ENCODE results near the gene CEP350. TPM values are rescaled to one million over a fixed set of nuclear protein-coding genes. Genes with fewer than 3 reads are reported as not detected.

Gene CEP350
- polyA plus RNA-seq, 1 of the 3 experiments (the other 2 are of a cell fraction) = 2.9 TPM

DNA sequence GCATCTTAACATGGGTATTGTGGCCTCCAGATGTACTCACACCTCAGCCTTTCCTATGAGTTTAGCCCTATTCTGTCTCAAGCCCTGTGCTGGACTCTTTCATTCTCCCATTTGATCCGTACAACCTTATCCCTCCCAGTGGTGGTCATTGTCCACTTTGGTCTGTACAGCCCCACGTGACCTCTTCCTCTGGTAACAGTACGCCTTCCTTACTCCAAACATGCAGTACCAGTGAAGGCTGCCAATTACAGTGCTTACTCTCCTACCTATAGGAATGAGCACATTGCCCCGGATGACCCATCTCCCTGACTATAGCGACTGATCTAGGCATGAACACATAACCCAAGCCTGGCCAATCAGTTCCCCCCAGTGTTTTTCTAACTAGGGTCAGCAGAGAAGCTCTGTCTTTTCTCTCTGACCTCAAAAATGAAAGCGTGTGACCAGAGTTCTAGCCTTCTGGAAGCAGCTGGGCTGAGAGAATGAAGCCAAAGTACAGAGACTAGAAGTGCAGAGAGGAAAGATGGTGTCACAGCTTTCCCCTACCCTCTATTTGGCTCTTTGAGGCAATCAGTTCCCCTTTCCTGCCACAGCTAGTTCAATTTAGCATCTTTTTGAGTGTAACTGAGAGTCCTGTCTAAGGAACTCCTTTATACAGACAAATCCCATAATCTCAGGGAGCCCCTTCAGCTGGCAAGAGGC, 190.2 kb downstream of the CEP350 start:
- H2AFZ ChIP-seq (ENCODE audit: low read depth) = peak overlapping the region; percentile 46; the same call in 1 of the 2 replicates
- POLR2A ChIA-PET = no interaction called here
- H4K20me1 ChIP-seq (ENCODE audit: insufficient read depth) = no peaks in the 10 kb centered on the region
- no peaks in the 10 kb centered on the region for H3K9me2 ChIP-seq
- no peak overlapping the region for H3K4me2 ChIP-seq
- no peak for DNase-seq
- no peak overlapping the region for H3K9ac ChIP-seq
- H3K79me2 ChIP-seq (ENCODE audit: insufficient read depth) = no peaks in the 10 kb centered on the region
- no peaks in the 10 kb centered on the region for H3K9me3 ChIP-seq
- H3K27me3 ChIP-seq (ENCODE audit: insufficient read depth) = no peaks in the 10 kb centered on the region
- 74% methylated on average over 6 of the region's 6 CpGs for WGBS (ENCODE audit: low lambda C conversion rate)
- no peak overlapping the region for H3K4me3 ChIP-seq (ENCODE audit: low read depth in 2 of 2, low read length in 1 of 2)
- no peaks in the 10 kb centered on the region for H3K36me3 ChIP-seq (replicated peaks in 1 of 2; ENCODE audit: control insufficient read depth in 1 of 2, insufficient read depth in 2 of 2, low read length in 1 of 2)
- H3K27ac ChIP-seq (ENCODE audit: low read depth in 2 of 2, low read length in 1 of 2) = no peak overlapping the region
- CTCF ChIA-PET = interaction anchor here (0.6 kb wide), 1 partner anchor 271 kb away, joined by 3 read pairs; no protein-coding TSS in a partner anchor
- H3K4me1 ChIP-seq (ENCODE audit: control insufficient read depth in 1 of 2, insufficient read depth in 2 of 2, low read depth in 1 of 2, low read length in 1 of 2) = no peaks in the 10 kb centered on the region
- no peak for TF ChIP-seq TAF1 (IDR thresholded peaks at IDR 0.05; ENCODE audit: borderline replicate concordance, low read depth, low read length)
- TF ChIP-seq, protein P1, sequence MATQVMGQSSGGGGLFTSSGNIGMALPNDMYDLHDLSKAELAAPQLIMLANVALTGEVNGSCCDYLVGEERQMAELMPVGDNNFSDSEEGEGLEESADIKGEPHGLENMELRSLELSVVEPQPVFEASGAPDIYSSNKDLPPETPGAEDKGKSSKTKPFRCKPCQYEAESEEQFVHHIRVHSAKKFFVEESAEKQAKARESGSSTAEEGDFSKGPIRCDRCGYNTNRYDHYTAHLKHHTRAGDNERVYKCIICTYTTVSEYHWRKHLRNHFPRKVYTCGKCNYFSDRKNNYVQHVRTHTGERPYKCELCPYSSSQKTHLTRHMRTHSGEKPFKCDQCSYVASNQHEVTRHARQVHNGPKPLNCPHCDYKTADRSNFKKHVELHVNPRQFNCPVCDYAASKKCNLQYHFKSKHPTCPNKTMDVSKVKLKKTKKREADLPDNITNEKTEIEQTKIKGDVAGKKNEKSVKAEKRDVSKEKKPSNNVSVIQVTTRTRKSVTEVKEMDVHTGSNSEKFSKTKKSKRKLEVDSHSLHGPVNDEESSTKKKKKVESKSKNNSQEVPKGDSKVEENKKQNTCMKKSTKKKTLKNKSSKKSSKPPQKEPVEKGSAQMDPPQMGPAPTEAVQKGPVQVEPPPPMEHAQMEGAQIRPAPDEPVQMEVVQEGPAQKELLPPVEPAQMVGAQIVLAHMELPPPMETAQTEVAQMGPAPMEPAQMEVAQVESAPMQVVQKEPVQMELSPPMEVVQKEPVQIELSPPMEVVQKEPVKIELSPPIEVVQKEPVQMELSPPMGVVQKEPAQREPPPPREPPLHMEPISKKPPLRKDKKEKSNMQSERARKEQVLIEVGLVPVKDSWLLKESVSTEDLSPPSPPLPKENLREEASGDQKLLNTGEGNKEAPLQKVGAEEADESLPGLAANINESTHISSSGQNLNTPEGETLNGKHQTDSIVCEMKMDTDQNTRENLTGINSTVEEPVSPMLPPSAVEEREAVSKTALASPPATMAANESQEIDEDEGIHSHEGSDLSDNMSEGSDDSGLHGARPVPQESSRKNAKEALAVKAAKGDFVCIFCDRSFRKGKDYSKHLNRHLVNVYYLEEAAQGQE (IDR thresholded peaks at IDR 0.05; ENCODE audit: low read depth, low read length) = no peak
- no peak for TF ChIP-seq TCF12 (IDR thresholded peaks at IDR 0.05)
- no peak for TF ChIP-seq RFX5 (IDR thresholded peaks at IDR 0.05; ENCODE audit: low read length)
- no peak for TF ChIP-seq RXRA (IDR thresholded peaks at IDR 0.05; ENCODE audit: borderline replicate concordance, low read depth)
- no peak for TF ChIP-seq GATA2 (CRISPR knock-in tag; IDR thresholded peaks at IDR 0.05)
- TF ChIP-seq, protein P2, sequence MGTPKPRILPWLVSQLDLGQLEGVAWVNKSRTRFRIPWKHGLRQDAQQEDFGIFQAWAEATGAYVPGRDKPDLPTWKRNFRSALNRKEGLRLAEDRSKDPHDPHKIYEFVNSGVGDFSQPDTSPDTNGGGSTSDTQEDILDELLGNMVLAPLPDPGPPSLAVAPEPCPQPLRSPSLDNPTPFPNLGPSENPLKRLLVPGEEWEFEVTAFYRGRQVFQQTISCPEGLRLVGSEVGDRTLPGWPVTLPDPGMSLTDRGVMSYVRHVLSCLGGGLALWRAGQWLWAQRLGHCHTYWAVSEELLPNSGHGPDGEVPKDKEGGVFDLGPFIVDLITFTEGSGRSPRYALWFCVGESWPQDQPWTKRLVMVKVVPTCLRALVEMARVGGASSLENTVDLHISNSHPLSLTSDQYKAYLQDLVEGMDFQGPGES (IDR thresholded peaks at IDR 0.05; ENCODE audit: low read depth, low read length) = no peak
- TF ChIP-seq RCOR1 (IDR thresholded peaks at IDR 0.05; ENCODE audit: low read length) = no peak
- TF ChIP-seq, protein P3, sequence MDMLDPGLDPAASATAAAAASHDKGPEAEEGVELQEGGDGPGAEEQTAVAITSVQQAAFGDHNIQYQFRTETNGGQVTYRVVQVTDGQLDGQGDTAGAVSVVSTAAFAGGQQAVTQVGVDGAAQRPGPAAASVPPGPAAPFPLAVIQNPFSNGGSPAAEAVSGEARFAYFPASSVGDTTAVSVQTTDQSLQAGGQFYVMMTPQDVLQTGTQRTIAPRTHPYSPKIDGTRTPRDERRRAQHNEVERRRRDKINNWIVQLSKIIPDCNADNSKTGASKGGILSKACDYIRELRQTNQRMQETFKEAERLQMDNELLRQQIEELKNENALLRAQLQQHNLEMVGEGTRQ (IDR thresholded peaks at IDR 0.05; ENCODE audit: borderline replicate concordance, low read depth, low read length) = no peak
- no peaks in the 10 kb centered on the region for H3F3A ChIP-seq (replicated peaks; ENCODE audit: insufficient read depth)

DNA sequence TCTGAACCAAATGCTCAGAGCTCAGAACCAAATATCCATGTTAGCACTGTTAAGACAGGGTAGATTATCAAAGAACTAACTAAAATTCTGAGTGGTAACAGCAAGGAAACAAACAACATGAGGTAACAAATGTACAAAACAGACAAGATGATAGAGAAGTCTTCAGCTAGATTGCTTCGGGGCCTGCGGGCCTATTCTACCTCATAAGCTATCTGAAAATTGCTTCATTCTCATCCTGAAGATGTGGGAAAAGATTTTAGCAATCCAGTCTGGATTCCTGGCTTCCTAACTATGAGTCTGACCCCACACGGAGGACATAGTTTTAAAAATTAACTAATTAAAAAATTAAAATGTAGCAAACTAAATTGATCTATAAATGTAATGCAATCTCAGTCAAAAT, 190.8 kb downstream of the CEP350 start:
- Histone ChIP-seq H3K27me3 (ENCODE audit: insufficient read depth) (no peaks in the 10 kb centered on the region), H3K27ac (ENCODE audit: low read depth in 2 of 2, low read length in 1 of 2) (no peak overlapping the region), H4K20me1 (ENCODE audit: insufficient read depth) (no peaks in the 10 kb centered on the region), H3K36me3 (replicated peaks in 1 of 2; ENCODE audit: control insufficient read depth in 1 of 2, insufficient read depth in 2 of 2, low read length in 1 of 2) (no peaks in the 10 kb centered on the region), H3K79me2 (ENCODE audit: insufficient read depth) (no peaks in the 10 kb centered on the region), H3F3A (replicated peaks; ENCODE audit: insufficient read depth) (no peaks in the 10 kb centered on the region), H2AFZ (ENCODE audit: low read depth) (peak overlapping the region; percentile 46; the same call in 1 of the 2 replicates), H3K9me3 (no peaks in the 10 kb centered on the region), H3K9me2 (no peaks in the 10 kb centered on the region), H3K4me3 (ENCODE audit: low read depth in 2 of 2, low read length in 1 of 2) (no peak overlapping the region), H3K4me1 (ENCODE audit: control insufficient read depth in 1 of 2, insufficient read depth in 2 of 2, low read depth in 1 of 2, low read length in 1 of 2) (peaks cover 0 to 1% of the 10 kb centered on the region in 2 experiments; a peak in 1 of 4 replicates), H3K4me2 (no peak overlapping the region), H3K9ac (no peak overlapping the region)
- WGBS (ENCODE audit: low lambda C conversion rate) = 95% methylated on average over 3 of the region's 3 CpGs
- ChIA-PET CTCF (interaction anchor here (0.6 kb wide), 1 partner anchor 271 kb away, joined by 3 read pairs; no protein-coding TSS in a partner anchor), POLR2A (no interaction called here)
- no peak for DNase-seq
- TF ChIP-seq, protein P1 (IDR thresholded peaks at IDR 0.05; ENCODE audit: low read depth, low read length) = no peak
- no peak for TF ChIP-seq GATA2 (CRISPR knock-in tag; IDR thresholded peaks at IDR 0.05)
- no peak for TF ChIP-seq FOSL2 (IDR thresholded peaks at IDR 0.05; ENCODE audit: borderline replicate concordance, low read depth)
- TF ChIP-seq NFIC (IDR thresholded peaks at IDR 0.05; ENCODE audit: borderline replicate concordance) = no peak
- no peak for TF ChIP-seq TCF12 (IDR thresholded peaks at IDR 0.05)
- TF ChIP-seq, protein P4, sequence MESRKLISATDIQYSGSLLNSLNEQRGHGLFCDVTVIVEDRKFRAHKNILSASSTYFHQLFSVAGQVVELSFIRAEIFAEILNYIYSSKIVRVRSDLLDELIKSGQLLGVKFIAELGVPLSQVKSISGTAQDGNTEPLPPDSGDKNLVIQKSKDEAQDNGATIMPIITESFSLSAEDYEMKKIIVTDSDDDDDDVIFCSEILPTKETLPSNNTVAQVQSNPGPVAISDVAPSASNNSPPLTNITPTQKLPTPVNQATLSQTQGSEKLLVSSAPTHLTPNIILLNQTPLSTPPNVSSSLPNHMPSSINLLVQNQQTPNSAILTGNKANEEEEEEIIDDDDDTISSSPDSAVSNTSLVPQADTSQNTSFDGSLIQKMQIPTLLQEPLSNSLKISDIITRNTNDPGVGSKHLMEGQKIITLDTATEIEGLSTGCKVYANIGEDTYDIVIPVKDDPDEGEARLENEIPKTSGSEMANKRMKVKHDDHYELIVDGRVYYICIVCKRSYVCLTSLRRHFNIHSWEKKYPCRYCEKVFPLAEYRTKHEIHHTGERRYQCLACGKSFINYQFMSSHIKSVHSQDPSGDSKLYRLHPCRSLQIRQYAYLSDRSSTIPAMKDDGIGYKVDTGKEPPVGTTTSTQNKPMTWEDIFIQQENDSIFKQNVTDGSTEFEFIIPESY (IDR thresholded peaks at IDR 0.05; ENCODE audit: borderline replicate concordance, low read depth) = no peak
- TF ChIP-seq FOXJ3 (CRISPR knock-in tag; IDR thresholded peaks at IDR 0.05) = no peak

Measured in SK-N-SH (cell line).